Measurements from ENCODE around the gene OR6N1.

Gene OR6N1

DNA sequence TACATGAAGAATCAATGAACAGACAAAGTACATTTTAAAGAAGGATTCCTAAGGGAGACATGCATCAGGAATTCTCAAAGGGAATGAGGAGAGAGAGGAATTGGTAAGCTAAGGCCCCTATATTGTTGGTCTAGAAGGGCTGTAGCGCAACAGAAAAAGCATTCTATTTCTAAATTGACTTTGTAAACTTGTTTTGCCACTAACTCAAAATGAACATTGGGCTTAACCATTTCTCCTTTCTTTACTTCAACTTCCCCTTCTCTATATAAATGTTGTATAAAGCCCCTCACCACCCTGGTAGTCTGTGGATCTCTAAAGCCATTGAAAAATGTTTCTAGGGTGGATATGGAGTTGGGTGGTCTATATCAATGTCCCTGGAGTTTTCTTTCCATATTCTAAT lies 29.4 kb upstream of the OR6N1 start:
- no peak for DNase-seq (ENCODE audit: insufficient read length, low spot score)
- TF ChIP-seq POLR2A (IDR thresholded peaks at IDR 0.05; ENCODE audit: low read depth, low read length): no peak
- FAIRE-seq: no peak

GRCh38 chr1:158800526-158800925 lies 28.5 kb upstream of the OR6N1 start:
- TF ChIP-seq POLR2A (IDR thresholded peaks at IDR 0.05; ENCODE audit: low read depth, low read length): no peak
- DNase-seq (ENCODE audit: insufficient read length, low spot score) (no peak), FAIRE-seq (no peak)

DNA sequence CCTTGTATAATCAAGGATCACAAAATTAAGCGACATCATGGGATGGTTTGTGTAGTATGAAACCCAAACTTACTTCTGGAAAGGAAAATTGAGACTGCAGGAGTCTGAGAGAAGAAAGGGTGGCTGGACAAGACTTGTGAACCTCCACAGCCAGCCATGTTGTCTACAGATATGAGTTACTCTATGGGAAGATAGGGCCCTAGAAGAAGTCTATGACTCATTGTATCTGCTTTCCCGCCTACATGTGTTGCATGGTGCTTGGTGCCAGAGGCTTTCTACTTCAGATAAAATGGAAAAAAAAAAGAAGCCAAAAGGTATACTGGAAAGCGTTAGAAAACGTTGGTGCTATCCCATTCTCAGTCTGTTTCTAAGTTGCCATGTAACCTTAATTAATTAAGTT lies 27.7 kb upstream of the OR6N1 start:
- DNase-seq (ENCODE audit: insufficient read length, low spot score) (no peak), FAIRE-seq (no peak)
- TF ChIP-seq POLR2A (IDR thresholded peaks at IDR 0.05; ENCODE audit: low read depth, low read length): no peak

DNA sequence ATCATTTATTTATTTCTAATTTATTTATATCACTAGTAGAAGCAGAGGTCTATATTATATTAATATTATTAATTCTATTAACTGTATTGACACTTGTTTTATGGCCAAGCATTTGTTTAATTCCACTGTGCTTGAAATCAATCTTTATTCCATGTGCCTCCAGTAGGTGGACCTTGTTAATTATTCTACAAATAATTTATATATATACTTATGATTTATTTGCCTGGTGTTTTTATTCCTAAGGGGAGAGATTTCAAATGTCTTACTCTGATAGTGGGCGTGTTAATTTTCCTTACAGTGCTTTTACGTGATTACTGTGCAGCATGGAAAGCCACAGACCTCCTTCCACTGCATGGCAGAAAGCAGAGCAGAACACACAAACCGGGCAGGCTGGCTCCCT lies 26.5 kb upstream of the OR6N1 start:
- DNase-seq (ENCODE audit: insufficient read length, low spot score): no peak
- FAIRE-seq: no peak
- TF ChIP-seq POLR2A (IDR thresholded peaks at IDR 0.05; ENCODE audit: low read depth, low read length): no peak

GRCh38 chr1:158794247-158794646 lies 22.3 kb upstream of the OR6N1 start:
- TF ChIP-seq POLR2A (IDR thresholded peaks at IDR 0.05; ENCODE audit: low read depth, low read length): no peak
- FAIRE-seq: no peak

GRCh38 chr1:158793604-158794003 lies 21.6 kb upstream of the OR6N1 start:
- FAIRE-seq (no peak), DNase-seq (ENCODE audit: insufficient read length, low spot score) (no peak)
- TF ChIP-seq POLR2A (IDR thresholded peaks at IDR 0.05; ENCODE audit: low read depth, low read length): no peak

More at GRCh38 chr1:158794247-158794646, 22.3 kb upstream of the OR6N1 start:
- no peak for DNase-seq (ENCODE audit: insufficient read length, low spot score)

GRCh38 chr1:158781104-158781503 lies 9.1 kb upstream of the OR6N1 start, which contains the start of gene OR6N2:
TSS of gene OR6N2 (minus strand) at chr1:158781204. CDS start at chr1:158777635, 3,569 bp downstream.
- DNase-seq (ENCODE audit: insufficient read length, low spot score) (no peak), FAIRE-seq (no peak)
- TF ChIP-seq POLR2A (IDR thresholded peaks at IDR 0.05; ENCODE audit: low read depth, low read length): no peak

- TF ChIP-seq POLR2A (IDR thresholded peaks at IDR 0.05; ENCODE audit: low read depth, low read length): no peak
- FAIRE-seq (no peak), DNase-seq (ENCODE audit: insufficient read length, low spot score) (no peak)
Observed at GRCh38 chr1:158754420-158754819, 17.6 kb downstream of the OR6N1 start, which contains the start of gene OR6K6. TSS of gene OR6K6 (plus strand) at chr1:158754720. CDS start at chr1:158754888, 168 bp downstream.

DNA sequence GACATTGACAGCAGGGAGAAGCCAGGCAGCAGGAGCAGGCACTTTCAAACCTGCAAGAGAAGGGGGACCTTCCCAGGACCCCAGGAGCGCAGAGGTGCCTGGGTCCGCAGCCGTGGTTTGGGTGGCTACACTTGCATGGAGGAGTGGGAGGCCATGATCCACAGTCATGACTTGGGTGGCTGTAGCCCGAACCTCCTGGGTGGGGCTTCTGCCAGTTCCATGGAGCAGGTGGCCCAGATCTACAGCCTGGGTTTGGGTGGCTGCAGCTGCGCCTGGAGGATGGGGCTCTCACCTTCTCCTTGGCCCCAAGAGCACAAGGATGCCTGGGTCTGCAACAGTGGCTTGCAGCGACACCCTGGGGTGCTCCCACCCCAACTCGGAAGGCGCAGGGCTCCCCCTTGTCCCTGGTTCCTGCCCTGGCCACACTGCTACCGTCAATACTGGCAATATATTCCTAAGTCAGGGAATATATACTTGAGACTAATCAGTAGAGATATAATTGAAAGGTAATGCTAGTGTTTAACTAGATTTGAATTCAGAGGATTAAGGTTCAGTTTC lies 19.8 kb downstream of the OR6N1 start:
- FAIRE-seq: no peak
- no peak for TF ChIP-seq POLR2A (IDR thresholded peaks at IDR 0.05; ENCODE audit: low read depth, low read length)
- DNase-seq (ENCODE audit: insufficient read length, low spot score): no peak

DNA sequence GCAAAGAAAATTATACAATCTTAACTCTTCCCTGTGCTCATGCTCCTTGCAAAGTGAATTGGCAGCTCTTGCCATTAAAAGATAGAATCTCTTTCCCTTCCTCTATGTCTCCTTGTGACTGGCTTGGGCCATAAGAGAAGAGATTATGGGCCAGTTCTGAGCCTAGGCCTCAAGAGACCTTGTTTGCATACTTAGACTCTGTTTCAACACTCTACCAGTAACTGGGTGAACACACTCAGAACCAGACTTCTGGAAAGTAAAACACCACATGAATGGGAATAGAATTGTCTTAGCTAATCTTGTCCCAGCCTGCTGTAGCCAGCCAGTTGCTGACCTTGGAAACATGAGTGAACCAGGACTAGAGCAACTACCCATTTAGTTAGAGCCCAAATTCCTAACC lies 36.1 kb downstream of the OR6N1 start:
- DNase-seq (ENCODE audit: insufficient read length, low spot score) (no peak), FAIRE-seq (no peak)
- TF ChIP-seq POLR2A (IDR thresholded peaks at IDR 0.05; ENCODE audit: low read depth, low read length): no peak

DNA sequence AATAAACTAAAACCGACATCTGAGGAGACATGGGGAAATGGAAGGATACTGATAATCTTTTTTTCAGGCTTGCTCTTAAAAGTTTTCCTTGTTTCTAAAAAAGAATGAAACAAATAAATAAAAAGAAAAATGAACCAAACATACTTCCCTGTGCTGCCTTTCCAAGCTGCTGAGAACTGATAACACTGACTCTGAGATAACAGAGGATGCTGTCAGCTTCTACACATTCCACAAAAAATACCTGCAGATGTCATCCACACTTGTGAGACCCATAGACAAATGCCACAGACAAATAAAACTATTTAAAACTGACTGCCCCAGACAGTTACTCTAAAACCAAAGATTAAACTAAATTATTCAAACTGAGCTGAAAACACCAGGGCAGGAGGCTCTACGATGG lies 39.5 kb downstream of the OR6N1 start:
- no peak for DNase-seq (ENCODE audit: insufficient read length, low spot score)
- no peak for TF ChIP-seq POLR2A (IDR thresholded peaks at IDR 0.05; ENCODE audit: low read depth, low read length)
- no peak for FAIRE-seq

DNA sequence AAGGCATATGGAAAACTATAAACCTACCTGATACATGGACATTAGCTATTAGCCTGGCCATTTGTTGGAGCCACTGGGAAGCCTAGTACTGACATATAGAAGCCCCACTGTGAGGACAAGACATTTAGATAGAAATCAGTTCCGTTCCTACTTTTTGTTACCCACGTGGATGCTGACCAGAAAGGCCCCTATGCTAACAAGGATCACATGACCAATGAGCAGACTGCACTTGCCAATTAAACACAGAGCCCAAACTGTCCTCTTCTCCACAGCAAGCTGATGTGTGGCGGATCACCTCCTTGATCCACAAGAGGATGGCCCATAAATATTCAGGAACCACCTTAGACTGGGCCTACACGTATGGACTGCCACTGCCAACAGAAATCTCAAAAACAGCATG lies 40.3 kb downstream of the OR6N1 start:
- DNase-seq (ENCODE audit: insufficient read length, low spot score): no peak

GRCh38 chr1:158730453-158730852 lies 41.5 kb downstream of the OR6N1 start:
- no peak for TF ChIP-seq POLR2A (IDR thresholded peaks at IDR 0.05; ENCODE audit: low read depth, low read length)
- DNase-seq (ENCODE audit: insufficient read length, low spot score) (no peak), FAIRE-seq (no peak)

More for the DNA sequence above, 40.3 kb downstream of the OR6N1 start:
- no peak for FAIRE-seq
- no peak for TF ChIP-seq POLR2A (IDR thresholded peaks at IDR 0.05; ENCODE audit: low read depth, low read length)

- no peak for DNase-seq (ENCODE audit: insufficient read length, low spot score)
- TF ChIP-seq POLR2A (IDR thresholded peaks at IDR 0.05; ENCODE audit: low read depth, low read length): no peak
- no peak for FAIRE-seq
Observed at GRCh38 chr1:158728510-158729225, 43.3 kb downstream of the OR6N1 start.

DNA sequence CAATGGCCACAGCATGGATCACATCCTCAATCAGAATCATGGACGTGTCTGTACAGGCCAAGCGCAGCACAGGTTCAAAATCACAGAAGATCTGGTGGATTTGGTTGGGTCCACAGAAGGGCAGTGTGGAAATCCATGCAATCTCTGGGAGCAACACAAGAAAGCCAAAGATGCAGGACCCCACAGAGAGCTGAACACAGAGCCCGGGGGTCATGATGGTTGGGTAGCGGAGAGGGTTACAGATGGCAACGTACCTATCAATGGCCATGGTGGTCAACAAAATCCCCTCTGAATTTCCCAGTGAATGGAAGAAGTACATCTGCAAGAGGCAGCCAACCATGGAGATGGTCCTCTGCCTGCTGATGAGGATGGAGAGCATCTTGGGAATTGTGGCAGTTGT lies 47.6 kb downstream of the OR6N1 start:
- DNase-seq (ENCODE audit: insufficient read length, low spot score): no peak
- no peak for TF ChIP-seq POLR2A (IDR thresholded peaks at IDR 0.05; ENCODE audit: low read depth, low read length)
- FAIRE-seq: no peak
